ENCODE measurements around the gene NUP58. TPM values are rescaled to one million over a fixed set of nuclear protein-coding genes. Genes with fewer than 3 reads are reported as not detected.

Gene NUP58
- total RNA-seq, 4 donors from 2014 or later: 27.1 to 55.8 (median 43.8) TPM

DNA sequence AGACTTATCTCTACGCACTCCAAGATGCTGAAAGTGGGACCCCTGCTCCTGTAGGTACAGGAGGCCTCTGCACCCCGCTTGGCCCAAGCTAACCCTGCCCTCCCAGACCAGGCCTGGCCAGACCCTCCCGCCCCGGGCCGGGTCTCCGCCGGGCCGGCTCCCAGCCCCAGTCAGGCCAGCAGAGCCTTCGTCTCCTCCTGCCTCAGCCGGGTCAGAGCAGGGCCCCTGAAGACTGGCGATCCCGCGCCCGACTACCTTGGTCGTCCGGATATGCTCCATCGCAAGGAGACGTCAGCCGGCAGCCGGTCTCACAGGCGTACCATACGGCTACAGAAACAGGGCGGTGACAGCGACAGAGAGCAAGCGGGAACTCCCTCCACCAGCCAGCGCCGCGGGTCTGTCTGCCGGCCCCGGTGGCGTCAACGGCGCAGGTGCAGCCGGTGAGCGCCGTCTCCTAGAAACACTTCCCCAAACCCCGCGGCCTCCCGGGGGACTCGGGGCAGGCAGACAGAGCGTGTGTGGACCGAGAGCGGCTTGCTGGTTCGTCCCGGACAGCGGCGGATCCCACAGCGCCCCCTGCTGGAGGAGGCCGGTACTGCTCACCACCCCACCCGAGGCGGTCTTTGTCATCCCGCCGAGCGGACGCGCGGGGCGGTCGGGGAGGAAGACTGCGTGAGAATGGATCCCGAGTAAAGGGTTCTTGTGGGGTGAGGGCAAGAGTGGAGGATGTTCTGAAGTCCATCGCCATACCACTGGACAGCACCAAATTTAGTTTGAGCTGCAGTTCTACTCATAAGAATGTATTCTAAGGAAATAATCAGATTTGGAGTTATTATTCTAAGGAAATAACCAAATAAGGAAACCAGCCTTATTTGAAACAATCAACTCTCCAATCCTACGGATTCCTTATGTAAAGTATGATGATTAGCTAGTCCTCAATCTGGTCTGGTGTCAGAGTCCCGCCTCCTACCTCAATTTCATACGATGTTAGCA lies 14.2 kb upstream of the NUP58 start, which contains the start of gene MTMR6:
TSS of gene MTMR6 (minus strand) at position 520 of the 993 bp plus-strand sequence. CDS start at position 279, 241 bp downstream.
- TF ChIP-seq, protein P1, sequence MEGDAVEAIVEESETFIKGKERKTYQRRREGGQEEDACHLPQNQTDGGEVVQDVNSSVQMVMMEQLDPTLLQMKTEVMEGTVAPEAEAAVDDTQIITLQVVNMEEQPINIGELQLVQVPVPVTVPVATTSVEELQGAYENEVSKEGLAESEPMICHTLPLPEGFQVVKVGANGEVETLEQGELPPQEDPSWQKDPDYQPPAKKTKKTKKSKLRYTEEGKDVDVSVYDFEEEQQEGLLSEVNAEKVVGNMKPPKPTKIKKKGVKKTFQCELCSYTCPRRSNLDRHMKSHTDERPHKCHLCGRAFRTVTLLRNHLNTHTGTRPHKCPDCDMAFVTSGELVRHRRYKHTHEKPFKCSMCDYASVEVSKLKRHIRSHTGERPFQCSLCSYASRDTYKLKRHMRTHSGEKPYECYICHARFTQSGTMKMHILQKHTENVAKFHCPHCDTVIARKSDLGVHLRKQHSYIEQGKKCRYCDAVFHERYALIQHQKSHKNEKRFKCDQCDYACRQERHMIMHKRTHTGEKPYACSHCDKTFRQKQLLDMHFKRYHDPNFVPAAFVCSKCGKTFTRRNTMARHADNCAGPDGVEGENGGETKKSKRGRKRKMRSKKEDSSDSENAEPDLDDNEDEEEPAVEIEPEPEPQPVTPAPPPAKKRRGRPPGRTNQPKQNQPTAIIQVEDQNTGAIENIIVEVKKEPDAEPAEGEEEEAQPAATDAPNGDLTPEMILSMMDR (IDR thresholded peaks at IDR 0.05; ENCODE audit: low read depth): no peak

DNA sequence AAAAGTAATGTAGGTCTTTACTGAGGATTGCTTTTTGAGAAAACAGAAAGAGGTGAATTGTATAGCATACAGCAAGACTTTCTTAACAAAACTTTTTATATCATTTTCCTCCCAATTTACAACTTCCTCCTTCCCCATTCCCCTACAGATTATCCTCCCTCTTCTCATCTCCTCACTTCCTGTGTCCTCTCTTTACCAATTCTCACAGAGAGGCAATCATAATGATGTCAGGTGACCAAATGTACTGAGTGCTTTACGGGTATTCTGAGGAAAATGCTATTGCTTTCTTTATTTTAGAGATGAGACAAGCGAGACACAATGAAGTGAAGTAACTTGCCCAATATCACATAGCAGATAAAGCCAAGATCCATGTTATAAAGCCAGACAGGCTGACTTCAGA lies 12.5 kb upstream of the NUP58 start:
- TF ChIP-seq, protein P1 (IDR thresholded peaks at IDR 0.05; ENCODE audit: low read depth): no peak

DNA sequence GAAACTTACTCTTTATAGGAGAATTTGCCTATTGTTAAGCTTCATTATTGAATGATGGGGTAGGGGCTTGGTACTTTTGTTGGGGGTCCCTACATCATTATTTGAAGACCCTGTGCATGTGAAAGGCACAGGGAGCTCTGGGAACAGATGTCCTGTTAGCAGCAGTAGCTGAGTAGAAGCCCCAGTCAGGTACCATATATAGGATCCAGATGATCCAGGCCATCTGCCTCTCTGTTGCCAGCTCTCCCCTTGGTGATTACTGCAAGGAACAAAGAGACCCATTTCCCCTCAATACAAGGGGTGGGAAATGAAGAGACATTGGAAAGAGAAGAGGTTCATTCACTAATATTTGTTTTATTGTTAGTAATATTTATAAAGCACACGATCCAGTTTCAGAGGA lies 9.7 kb upstream of the NUP58 start:
- TF ChIP-seq, protein P1 (IDR thresholded peaks at IDR 0.05; ENCODE audit: low read depth): no peak

- TF ChIP-seq, protein P1 (IDR thresholded peaks at IDR 0.05; ENCODE audit: low read depth): no peak
These were observed 9.1 kb upstream of the NUP58 start for GRCh38 chr13:25292301-25292700.

DNA sequence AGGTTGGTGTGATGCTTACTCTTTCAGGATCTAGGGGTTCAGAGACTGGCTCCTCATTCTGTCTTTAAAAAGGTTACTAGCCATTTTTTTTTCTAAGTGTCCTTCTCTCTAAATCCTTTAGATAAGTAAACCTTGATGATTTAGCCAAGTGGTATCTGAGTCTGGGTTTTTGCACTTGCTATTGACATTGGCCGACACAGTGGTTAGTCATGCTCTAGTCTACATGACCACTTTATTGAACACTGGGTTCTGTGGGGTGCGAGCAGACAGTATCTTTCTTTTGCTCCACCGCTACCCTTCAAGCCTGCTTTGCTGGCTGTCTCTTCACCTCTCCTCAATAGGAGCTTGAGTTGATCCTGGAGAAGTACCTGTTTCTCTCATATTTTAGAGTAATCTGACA lies 6.2 kb upstream of the NUP58 start:
- TF ChIP-seq, protein P1 (IDR thresholded peaks at IDR 0.05; ENCODE audit: low read depth): no peak

DNA sequence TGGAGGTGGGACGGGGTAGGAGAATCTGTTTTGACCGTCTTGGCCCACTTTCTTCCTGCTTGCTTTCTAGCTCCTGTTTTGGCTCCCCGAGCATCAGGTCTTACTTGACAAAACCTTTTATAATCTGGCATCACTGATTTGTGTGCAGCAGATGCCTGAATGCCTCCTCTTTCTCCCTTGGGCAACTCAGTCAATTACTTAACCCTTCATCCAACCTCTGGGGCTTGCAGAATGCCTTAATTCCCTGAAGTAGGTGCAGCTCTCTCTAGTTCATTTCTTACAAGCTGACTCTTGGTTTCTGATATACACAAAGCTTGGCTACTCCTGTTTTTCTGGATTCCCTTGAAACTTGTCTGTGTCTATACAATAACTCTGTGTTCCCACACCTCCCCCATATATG lies 5.7 kb upstream of the NUP58 start:
- TF ChIP-seq, protein P1 (IDR thresholded peaks at IDR 0.05; ENCODE audit: low read depth): no peak

GRCh38 chr13:25300861-25301346 lies 521 bp upstream of the NUP58 start:
- TF ChIP-seq, protein P1 (IDR thresholded peaks at IDR 0.05; ENCODE audit: low read depth): no peak

All from subcutaneous adipose tissue (tissue), 4 donors.